H1 (cell line): ENCODE data around the gene RCL1. TPM values are rescaled to one million over a fixed set of nuclear protein-coding genes. Genes with fewer than 3 reads are reported as not detected.

Experiments used
- CTCF ChIA-PET: fragments of 300-600 bp; sonication (Branson Sonifier 250); formaldehyde crosslinking; loops from one replicate; lab custom pipeline; 2021; ENCODE audit not compliant: partially characterized antibody; lab: Charles Lee
- POLR2A ChIA-PET: fragments of 300-600 bp; sonication (Branson Sonifier 250); formaldehyde crosslinking; loops from one replicate; lab custom pipeline; 2021; ENCODE audit warnings: inconsistent platforms; ENCODE audit not compliant: partially characterized antibody; lab: Charles Lee
- DNase-seq, 2 experiments: peaks; one replicate each; pipeline versions ENCODE4 v3.0.0 to v3.0.0-alpha.2; 2010 to 2022; ENCODE audit warnings: low spot score in 2 of 2, low read depth in 1 of 2, mixed read lengths in 1 of 2
- FAIRE-seq: peaks from 2 replicates; lab custom pipeline; 2011; peaks lifted over from hg19 to GRCh38; lab: Jason Lieb, UNC
- H2AFZ ChIP-seq: 2 replicates; pipeline ENCODE4 v1.8.1; 2012; ENCODE audit warnings: low read length, inconsistent platforms
- H2AK5ac ChIP-seq: 2 replicates; pipeline ENCODE4 v1.6.1; 2013; ENCODE audit warnings: low read depth, low read length
- H2BK120ac ChIP-seq: replicated peaks from 2 replicates; pipeline ENCODE3; 2013; ENCODE audit warnings: low read depth, low read length, inconsistent platforms
- H2BK12ac ChIP-seq: 2 replicates; pipeline ENCODE4 v1.6.1; 2013; ENCODE audit warnings: low read depth, low read length
- H2BK15ac ChIP-seq: 2 replicates; pipeline ENCODE4 v1.6.1; 2013; ENCODE audit warnings: low read length
- H2BK20ac ChIP-seq: 2 replicates; pipeline ENCODE4 v1.6.1; 2013; ENCODE audit warnings: low read length
- H2BK5ac ChIP-seq: 2 replicates; pipeline ENCODE4 v1.6.1; 2013; ENCODE audit warnings: low read depth, low read length
- H3K14ac ChIP-seq: 2 replicates; pipeline ENCODE4 v1.6.1; 2013; ENCODE audit warnings: inconsistent platforms; ENCODE audit not compliant: insufficient read length
- H3K18ac ChIP-seq: 2 replicates; pipeline ENCODE4 v1.6.1; 2013; ENCODE audit warnings: low read length; ENCODE audit errors: extremely low read depth
- H3K23ac ChIP-seq: 2 replicates; pipeline ENCODE4 v1.6.1; 2013; ENCODE audit warnings: inconsistent platforms; ENCODE audit not compliant: insufficient read length
- H3K23me2 ChIP-seq: 2 replicates; pipeline ENCODE4 v1.6.1; 2013; ENCODE audit warnings: low read depth, low read length
- H3K27ac ChIP-seq: 2 replicates; pipeline ENCODE4 v1.6.1; 2011; ENCODE audit warnings: low read depth, low read length, inconsistent platforms
- H3K27me3 ChIP-seq, 4 experiments: replicated peaks in 1 of 4; 1 replicate in 1 of 4; 2 replicates in 3 of 4; pipeline versions ENCODE4 v1.6.1 to v1.8.1; 2011 to 2013; ENCODE audit warnings: low read length in 3 of 4, mild to moderate bottlenecking in 3 of 4, inconsistent platforms in 2 of 4, mixed read lengths in 2 of 4, moderate library complexity in 1 of 4; ENCODE audit not compliant: control insufficient read depth in 3 of 4, insufficient read depth in 3 of 4; ENCODE audit errors: extremely low read depth in 1 of 4
- H3K36me3 ChIP-seq, 4 experiments: 2 replicates each; pipeline versions ENCODE4 v1.6.1 to v1.8.1; 2011 to 2013; ENCODE audit warnings: mild to moderate bottlenecking in 4 of 4, low read length in 3 of 4, moderate library complexity in 2 of 4, control low read depth in 1 of 4, inconsistent platforms in 1 of 4; ENCODE audit not compliant: insufficient read depth in 4 of 4, control insufficient read depth in 2 of 4
- H3K4ac ChIP-seq: replicated peaks from 2 replicates; pipeline ENCODE3; 2013; ENCODE audit warnings: low read length, low read depth, mixed read lengths, inconsistent platforms; ENCODE audit not compliant: insufficient read length
- H3K4me1 ChIP-seq, 4 experiments: replicated peaks in 1 of 4; 1 replicate in 1 of 4; 2 replicates in 3 of 4; pipeline versions ENCODE4 v1.6.1 to v1.8.1; 2011 to 2013; ENCODE audit warnings: low read length in 3 of 4, inconsistent platforms in 2 of 4, mixed read lengths in 1 of 4; ENCODE audit not compliant: insufficient read depth in 4 of 4, control insufficient read depth in 3 of 4
- H3K4me2 ChIP-seq, 2 experiments: 2 replicates each; pipeline versions ENCODE4 v1.6.1 to v1.8.1; 2011 to 2013; ENCODE audit warnings: low read depth in 2 of 2, low read length in 2 of 2, control low read depth in 1 of 2, inconsistent platforms in 1 of 2, mild to moderate bottlenecking in 1 of 2; ENCODE audit not compliant: insufficient read depth in 1 of 2
- H3K4me3 ChIP-seq, 4 experiments: fragments of 200-600, 300-600 bp in 1 of 4; sonication (generic), shearing (Covaris generic), sonication (Bioruptor Twin) in 1 of 4; 2 replicates each; pipeline versions ENCODE4 v1.5.1 to v1.8.1; 2011 to 2016; ENCODE audit warnings: low read length in 4 of 4, low read depth in 3 of 4, control low read depth in 2 of 4, inconsistent platforms in 2 of 4, mild to moderate bottlenecking in 2 of 4, mixed read lengths in 1 of 4, moderate library complexity in 1 of 4; ENCODE audit not compliant: insufficient read depth in 2 of 4; ENCODE audit errors: extremely low read depth in 1 of 4
- H3K56ac ChIP-seq: replicated peaks from 2 replicates; pipeline ENCODE3; 2013; ENCODE audit warnings: low read depth, mild to moderate bottlenecking, mixed read lengths, low read length, inconsistent platforms; ENCODE audit not compliant: insufficient read length
- H3K79me1 ChIP-seq: 2 replicates; pipeline ENCODE4 v1.6.1; 2013; ENCODE audit warnings: low read depth, low read length, control low read depth
- H3K79me2 ChIP-seq, 2 experiments: 2 replicates each; pipeline versions ENCODE4 v1.6.1 to v1.8.1; 2012 to 2013; ENCODE audit warnings: low read length in 2 of 2, mild to moderate bottlenecking in 2 of 2, inconsistent platforms in 1 of 2; ENCODE audit not compliant: insufficient read depth in 2 of 2, control insufficient read depth in 1 of 2
- H3K9ac ChIP-seq, 4 experiments: replicated peaks in 1 of 4; 1 replicate in 1 of 4; 2 replicates in 3 of 4; pipeline versions ENCODE4 v1.6.1 to v1.8.1; 2011 to 2013; ENCODE audit warnings: low read depth in 3 of 4, low read length in 3 of 4, control low read depth in 2 of 4, mild to moderate bottlenecking in 2 of 4, moderate library complexity in 2 of 4, inconsistent platforms in 1 of 4; ENCODE audit errors: extremely low read depth in 1 of 4
- H3K9me3 ChIP-seq, 2 experiments: 2 replicates each; pipeline versions ENCODE4 v1.6.1 to v1.8.1; 2012 to 2013; ENCODE audit warnings: mild to moderate bottlenecking in 2 of 2, moderate library complexity in 2 of 2, control low read depth in 1 of 2, inconsistent platforms in 1 of 2, low read depth in 1 of 2, low read length in 1 of 2, mixed read lengths in 1 of 2; ENCODE audit not compliant: insufficient read depth in 2 of 2
- H4K20me1 ChIP-seq, 2 experiments: replicated peaks in 1 of 2; 2 replicates each; pipeline versions ENCODE3 to v1.8.1; 2011 to 2013; ENCODE audit warnings: inconsistent platforms in 2 of 2, low read length in 2 of 2, mild to moderate bottlenecking in 1 of 2; ENCODE audit not compliant: insufficient read depth in 2 of 2, control insufficient read depth in 1 of 2
- H4K5ac ChIP-seq: 2 replicates; pipeline ENCODE4 v1.6.1; 2013; ENCODE audit warnings: low read length, low read depth, mixed read lengths, inconsistent platforms; ENCODE audit not compliant: insufficient read length
- H4K8ac ChIP-seq: 2 replicates; pipeline ENCODE4 v1.8.0; 2013; ENCODE audit warnings: mild to moderate bottlenecking, moderate library complexity, low read length, inconsistent platforms; ENCODE audit not compliant: insufficient read depth; ENCODE audit errors: extremely low read depth
- H4K91ac ChIP-seq: replicated peaks from 2 replicates; pipeline ENCODE3; 2013; ENCODE audit warnings: low read length, mixed read lengths, inconsistent platforms; ENCODE audit not compliant: insufficient read length
- BACH1 ChIP-seq: IDR thresholded peaks from 2 replicates; pipeline ENCODE4 v1.6.1; 2012; ENCODE audit warnings: low read length, improper control_type of control experiment
- JUND ChIP-seq: IDR thresholded peaks from 2 replicates; pipeline ENCODE4 v1.6.1; 2011; ENCODE audit warnings: mild to moderate bottlenecking, improper control_type of control experiment, low read length
- POLR2A ChIP-seq, 2 experiments: IDR thresholded peaks; 1 replicate in 1 of 2; 2 replicates in 1 of 2; pipeline ENCODE4 v1.6.1; 2011; ENCODE audit warnings: low read depth in 2 of 2, low read length in 2 of 2, mild to moderate bottlenecking in 2 of 2; ENCODE audit errors: control extremely low read depth in 1 of 2
- POU5F1 ChIP-seq: IDR thresholded peaks from 2 replicates; pipeline ENCODE4 v1.6.1; 2011; ENCODE audit warnings: low read depth, mild to moderate bottlenecking, low read length, moderate library complexity
- RFX5 ChIP-seq: IDR thresholded peaks from 2 replicates; pipeline ENCODE4 v1.6.1; 2011; ENCODE audit warnings: low read depth, low read length, improper control_type of control experiment, borderline replicate concordance
- RNF2 ChIP-seq: fragments of 200-900, 300-1000 bp; sonication (generic); IDR thresholded peaks from 2 replicates; pipeline ENCODE4 v1.7.1; 2016; ENCODE audit warnings: borderline replicate concordance, low read depth, mild to moderate bottlenecking, antibody characterized with exemption, low read length; ENCODE audit not compliant: poor library complexity, severe bottlenecking; ENCODE audit errors: missing control alignments
- SIRT6 ChIP-seq: IDR thresholded peaks from one replicate; pipeline ENCODE4 v1.7.1; 2012; ENCODE audit warnings: low read length, inconsistent platforms
- SP2 ChIP-seq: IDR thresholded peaks from 2 replicates; pipeline ENCODE4 v1.6.1; 2012; ENCODE audit warnings: mild to moderate bottlenecking, low read length, inconsistent platforms
- WGBS, 2 experiments: shearing (Covaris generic) in 1 of 2; methylation state at CpG; one replicate each; pipeline versions ENCODE4 v1.1.6 to v1.1.7; 2013 to 2015; ENCODE audit warnings: low lambda C conversion rate in 2 of 2, mixed read lengths in 2 of 2, inconsistent platforms in 1 of 2, low coverage in 1 of 2, missing lambda C conversion rate in 1 of 2; ENCODE audit not compliant: insufficient replicate concordance in 2 of 2, insufficient coverage in 1 of 2, insufficient read length in 1 of 2; ENCODE audit errors: extremely low coverage in 1 of 2, missing lambda C conversion rate in 1 of 2; 5-methylcytosine and 5-hydroxymethylcytosine counted together
- polyA plus RNA-seq, 7 experiments: library from polyadenylated mRNA; depleted of rRNA in 3 of 7; stranded (reverse) in 5 of 7; unstranded in 2 of 7; fragments of >200 nt in 5 of 7; fragments of 200-250 nt in 2 of 7; gene quantifications; 1 replicate in 5 of 7; 2 replicates in 1 of 7; 4 replicates in 1 of 7; pipeline versions ENCODE4 v1.2.1 to v1.2.3, GENCODE V29; 2011 to 2013; ENCODE audit warnings: missing spikeins in 2 of 7, mixed read lengths in 2 of 7
- total RNA-seq: library from RNA; stranded (reverse); fragmentation: NEBNext Ultra II Directional; extraction: Animal tissue kit (Norgen Biotek cat#: 25700); gene quantifications from 2 replicates; pipeline ENCODE4 v1.2.1, GENCODE V29; 2021

The RCL1 gene
- total and polyA plus RNA-seq, 2 of the 8 experiments (the other 6 are each of a cell fraction or from before 2014, with no cell fraction given), result 21.0 to 29.5 TPM

GRCh38 chr9:4836676-4837075, 43.9 kb downstream of the RCL1 start:
- CTCF ChIA-PET, result interaction anchor here (0.8 kb wide), 1 partner anchor 15 kb away, joined by 3 read pairs; no protein-coding TSS in a partner anchor
- Histone ChIP-seq H3K27ac (no peak overlapping the region), H3K18ac (no peak overlapping the region)

More at GRCh38 chr9:4836676-4837075, 43.9 kb downstream of the RCL1 start:
- no peak overlapping the region for H4K8ac ChIP-seq
- H3K4me3 ChIP-seq, result no peak overlapping the region
- FAIRE-seq (no peak), DNase-seq (no peak)
- H4K5ac ChIP-seq, result no peak overlapping the region
- no peak overlapping the region for H2AK5ac ChIP-seq
- no peak overlapping the region for H3K4ac ChIP-seq
- peaks cover 3 to 9% of the 10 kb centered on the region in 2 experiments for H4K20me1 ChIP-seq
- H3K23ac ChIP-seq, result no peak overlapping the region
- H3K23me2 ChIP-seq, result no peaks in the 10 kb centered on the region
- H3K4me1 ChIP-seq, result no peaks in the 10 kb centered on the region
- H3K56ac ChIP-seq, result no peak overlapping the region
- no peak overlapping the region for H3K4me2 ChIP-seq
- H2BK15ac ChIP-seq, result no peak overlapping the region
- peaks cover 6 to 16% (median 8%) of the 10 kb centered on the region in 4 experiments; a peak in 7 of 8 replicates for H3K36me3 ChIP-seq
- H2BK12ac ChIP-seq, result no peak overlapping the region
- H3K27me3 ChIP-seq, result no peaks in the 10 kb centered on the region
- peaks cover 0 to 11% of the 10 kb centered on the region in 2 experiments; a peak in 1 of 4 replicates for H3K79me2 ChIP-seq
- H3K79me1 ChIP-seq, result peaks cover 7% of the 10 kb centered on the region
- H2AFZ ChIP-seq, result no peak overlapping the region
- no peak overlapping the region for H2BK20ac ChIP-seq
- H2BK5ac ChIP-seq, result no peak overlapping the region
- no peak overlapping the region for H3K14ac ChIP-seq
- TF ChIP-seq POU5F1 (no peak), BACH1 (no peak), RNF2 (no peak), SP2 (no peak), RFX5 (no peak), POLR2A (IDR thresholded peaks at IDR 0.05; ENCODE audit: control extremely low read depth in 1 of 2, low read depth in 2 of 2, low read length in 2 of 2) (no peak), JUND (no peak), SIRT6 (no peak)
- no peak overlapping the region for H3K9ac ChIP-seq
- no peaks in the 10 kb centered on the region for H3K9me3 ChIP-seq
- H4K91ac ChIP-seq, result no peak overlapping the region
- no peak overlapping the region for H2BK120ac ChIP-seq
- 89% methylated on average over 3 of the region's 3 CpGs; no CpG with 5 or more reads in 1 of the 2 experiments for WGBS, 2 experiments
- POLR2A ChIA-PET, result no interaction called here
